SK-N-SH treated with all-trans-retinoic acid at 6 μM for 48 hours (cell line): Measurements from ENCODE around the gene UNC45B.

ENCODE experiments used
- CSDC2 ChIP-seq: fragments of 250-450 bp; sonication (Bioruptor Pico); IDR thresholded peaks from 2 replicates; pipeline ENCODE4 v1.5.0; 2020; ENCODE audit warnings: mild to moderate bottlenecking, moderate library complexity
- ISL1 ChIP-seq: fragments of 250-450 bp; sonication (Bioruptor Pico); IDR thresholded peaks from 2 replicates; pipeline ENCODE4 v2.1.2; 2022; ENCODE audit warnings: mild to moderate bottlenecking, moderate library complexity
- SNAI2 ChIP-seq: fragments of 250-450 bp; sonication (Bioruptor Pico); IDR thresholded peaks from 2 replicates; pipeline ENCODE4 v1.5.0; 2020; ENCODE audit warnings: mild to moderate bottlenecking, moderate library complexity
- TOX ChIP-seq: fragments of 250-450 bp; sonication (Bioruptor Pico); IDR thresholded peaks from 2 replicates; pipeline ENCODE4 v1.8.0; 2021; ENCODE audit warnings: mild to moderate bottlenecking, moderate library complexity, borderline replicate concordance
- ZC3H10 ChIP-seq: fragments of 250-450 bp; sonication (Bioruptor Pico); IDR thresholded peaks from 2 replicates; pipeline ENCODE4 v1.5.1; 2021; ENCODE audit warnings: mild to moderate bottlenecking, moderate library complexity
- TF ChIP-seq, protein P1 (sequence below): fragments of 250-450 bp; sonication (Bioruptor Pico); IDR thresholded peaks from 2 replicates; pipeline ENCODE4 v1.8.0; 2020; ENCODE audit warnings: mild to moderate bottlenecking, moderate library complexity, borderline replicate concordance
- TF ChIP-seq, protein P2 (sequence below): fragments of 250-450 bp; sonication (Bioruptor Pico); IDR thresholded peaks from 2 replicates; pipeline ENCODE4 v1.8.0; 2021; ENCODE audit warnings: low read depth, mild to moderate bottlenecking, moderate library complexity, borderline replicate concordance

DNA sequence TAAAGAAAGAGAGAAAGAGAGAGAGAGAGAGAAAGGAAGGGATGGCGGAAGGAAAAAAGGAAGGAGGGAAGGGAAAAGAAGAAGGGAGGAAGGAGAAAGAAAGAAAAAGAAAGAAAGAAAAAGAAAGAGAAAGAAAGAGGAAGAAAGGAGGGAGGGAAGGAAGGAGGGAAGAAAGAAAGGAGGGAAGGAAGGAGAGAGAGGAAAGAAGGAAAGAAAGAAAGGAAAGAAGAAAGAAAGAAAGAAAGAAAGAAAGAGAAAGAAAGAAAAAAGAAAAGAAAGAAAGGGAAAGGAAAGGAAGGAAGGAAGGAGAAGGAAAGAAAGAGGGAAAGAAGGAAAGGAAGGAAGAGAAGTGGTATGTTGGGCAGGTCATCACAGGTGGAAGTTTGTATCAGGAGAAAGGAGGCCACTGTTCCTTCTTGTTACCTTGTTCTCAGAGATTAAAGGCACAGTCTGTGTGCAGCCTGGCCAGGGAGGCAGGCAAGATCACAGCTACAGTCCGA lies 27.3 kb downstream of the UNC45B start:
- TF ChIP-seq, protein P1, sequence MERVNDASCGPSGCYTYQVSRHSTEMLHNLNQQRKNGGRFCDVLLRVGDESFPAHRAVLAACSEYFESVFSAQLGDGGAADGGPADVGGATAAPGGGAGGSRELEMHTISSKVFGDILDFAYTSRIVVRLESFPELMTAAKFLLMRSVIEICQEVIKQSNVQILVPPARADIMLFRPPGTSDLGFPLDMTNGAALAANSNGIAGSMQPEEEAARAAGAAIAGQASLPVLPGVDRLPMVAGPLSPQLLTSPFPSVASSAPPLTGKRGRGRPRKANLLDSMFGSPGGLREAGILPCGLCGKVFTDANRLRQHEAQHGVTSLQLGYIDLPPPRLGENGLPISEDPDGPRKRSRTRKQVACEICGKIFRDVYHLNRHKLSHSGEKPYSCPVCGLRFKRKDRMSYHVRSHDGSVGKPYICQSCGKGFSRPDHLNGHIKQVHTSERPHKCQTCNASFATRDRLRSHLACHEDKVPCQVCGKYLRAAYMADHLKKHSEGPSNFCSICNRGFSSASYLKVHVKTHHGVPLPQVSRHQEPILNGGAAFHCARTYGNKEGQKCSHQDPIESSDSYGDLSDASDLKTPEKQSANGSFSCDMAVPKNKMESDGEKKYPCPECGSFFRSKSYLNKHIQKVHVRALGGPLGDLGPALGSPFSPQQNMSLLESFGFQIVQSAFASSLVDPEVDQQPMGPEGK (CRISPR knock-in tag), result no peak
- TF ChIP-seq ISL1 (CRISPR knock-in tag) (no peak), TOX (CRISPR knock-in tag) (no peak), ZC3H10 (CRISPR knock-in tag) (no peak), CSDC2 (no peak), SNAI2 (CRISPR knock-in tag) (no peak)
- TF ChIP-seq, protein P2, sequence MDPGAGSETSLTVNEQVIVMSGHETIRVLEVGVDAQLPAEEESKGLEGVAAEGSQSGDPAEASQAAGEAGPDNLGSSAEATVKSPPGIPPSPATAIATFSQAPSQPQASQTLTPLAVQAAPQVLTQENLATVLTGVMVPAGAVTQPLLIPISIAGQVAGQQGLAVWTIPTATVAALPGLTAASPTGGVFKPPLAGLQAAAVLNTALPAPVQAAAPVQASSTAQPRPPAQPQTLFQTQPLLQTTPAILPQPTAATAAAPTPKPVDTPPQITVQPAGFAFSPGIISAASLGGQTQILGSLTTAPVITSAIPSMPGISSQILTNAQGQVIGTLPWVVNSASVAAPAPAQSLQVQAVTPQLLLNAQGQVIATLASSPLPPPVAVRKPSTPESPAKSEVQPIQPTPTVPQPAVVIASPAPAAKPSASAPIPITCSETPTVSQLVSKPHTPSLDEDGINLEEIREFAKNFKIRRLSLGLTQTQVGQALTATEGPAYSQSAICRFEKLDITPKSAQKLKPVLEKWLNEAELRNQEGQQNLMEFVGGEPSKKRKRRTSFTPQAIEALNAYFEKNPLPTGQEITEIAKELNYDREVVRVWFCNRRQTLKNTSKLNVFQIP (CRISPR knock-in tag), result no peak
